IPS DF 6.9 (cell line): ENCODE measurements around the gene HOXD12.

Experiments
- DNase-seq: peaks from one replicate; pipeline ENCODE4 v3.0.0-alpha.2; 2013; ENCODE audit warnings: low read depth, low spot score
- H3K27ac ChIP-seq: one replicate; pipeline ENCODE4 v1.5.1; 2013; ENCODE audit warnings: low read length, control low read depth
- H3K27me3 ChIP-seq: 2 replicates; pipeline ENCODE4 v1.6.1; 2013; ENCODE audit warnings: mild to moderate bottlenecking, low read length; ENCODE audit not compliant: control insufficient read depth, insufficient read depth
- H3K36me3 ChIP-seq: 2 replicates; pipeline ENCODE4 v1.6.1; 2013; ENCODE audit warnings: low read length; ENCODE audit not compliant: control insufficient read depth, insufficient read depth
- H3K4me1 ChIP-seq: 2 replicates; pipeline ENCODE4 v1.6.1; 2013; ENCODE audit warnings: low read length; ENCODE audit not compliant: control insufficient read depth, insufficient read depth
- H3K4me3 ChIP-seq: 2 replicates; pipeline ENCODE4 v1.5.1; 2013; ENCODE audit warnings: mild to moderate bottlenecking, low read length
- H3K9me3 ChIP-seq: 2 replicates; pipeline ENCODE4 v1.6.1; 2013; ENCODE audit warnings: low read length, inconsistent platforms; ENCODE audit not compliant: control insufficient read depth, insufficient read depth
- WGBS: extraction: QIAGEN DNeasy Blood & Tissue Kit; methylation state at CpG from one replicate; pipeline ENCODE4 v1.1.7; 2013; ENCODE audit warnings: mixed read lengths, missing lambda C conversion rate; ENCODE audit not compliant: insufficient read length, insufficient coverage; 5-methylcytosine and 5-hydroxymethylcytosine counted together

HOXD12 gene

GRCh38 chr2:176094349-176094748 lies 5.2 kb upstream of the HOXD12 start:
- H3K4me1 ChIP-seq: peaks cover 5% of the 10 kb centered on the region; the same call in 1 of the 2 replicates
- no peaks in the 10 kb centered on the region for H3K9me3 ChIP-seq
- H3K27me3 ChIP-seq: peaks cover 70% of the 10 kb centered on the region
- H3K36me3 ChIP-seq: no peaks in the 10 kb centered on the region
- no peak overlapping the region for H3K27ac ChIP-seq
- no CpG with 5 or more reads among the region's 12 CpGs for WGBS
- DNase-seq: no peak
- no peak overlapping the region for H3K4me3 ChIP-seq

DNA sequence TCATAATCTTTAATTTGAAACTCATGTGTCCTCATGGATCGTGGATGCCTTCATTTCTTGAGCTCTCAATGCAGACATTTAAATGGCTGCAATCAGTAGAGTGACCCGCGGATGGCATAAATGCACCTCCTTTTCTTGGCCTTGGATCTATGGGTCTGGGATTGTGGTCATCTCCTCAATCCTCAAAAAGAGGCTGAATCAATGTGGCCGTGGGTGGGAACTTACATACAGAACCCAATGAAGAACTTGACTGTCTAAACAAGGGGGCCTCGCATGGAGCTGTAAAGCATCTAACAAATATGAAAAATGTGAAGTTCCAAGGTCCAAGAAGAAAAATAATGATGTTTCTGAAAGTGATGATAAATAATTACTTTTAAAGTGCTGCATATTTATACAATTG lies 4.2 kb upstream of the HOXD12 start:
- Histone ChIP-seq H3K36me3 (no peaks in the 10 kb centered on the region), H3K27me3 (peaks cover 70% of the 10 kb centered on the region), H3K4me3 (no peak overlapping the region), H3K27ac (no peak overlapping the region), H3K9me3 (no peaks in the 10 kb centered on the region), H3K4me1 (peaks cover 6% of the 10 kb centered on the region; the same call in 1 of the 2 replicates)
- WGBS: no CpG with 5 or more reads among the region's 5 CpGs
- no peak for DNase-seq

GRCh38 chr2:176096243-176096985 lies 3.2 kb upstream of the HOXD12 start:
- WGBS: no CpG with 5 or more reads among the region's 16 CpGs
- Histone ChIP-seq H3K9me3 (no peaks in the 10 kb centered on the region), H3K4me3 (no peak overlapping the region; the same call in 1 of the 2 replicates), H3K4me1 (peaks cover 6% of the 10 kb centered on the region; the same call in 1 of the 2 replicates), H3K27ac (no peak overlapping the region), H3K27me3 (peaks cover 71% of the 10 kb centered on the region), H3K36me3 (no peaks in the 10 kb centered on the region)
- DNase-seq: no peak

- WGBS: no CpG with 5 or more reads among the region's 45 CpGs
- Histone ChIP-seq H3K9me3 (no peaks in the 10 kb centered on the region), H3K4me1 (peaks cover 6% of the 10 kb centered on the region; the same call in 1 of the 2 replicates), H3K4me3 (no peak overlapping the region; the same call in 1 of the 2 replicates), H3K27ac (no peak overlapping the region), H3K27me3 (peaks cover 71% of the 10 kb centered on the region), H3K36me3 (no peaks in the 10 kb centered on the region)
- DNase-seq: peak; percentile 87
Measured at GRCh38 chr2:176096986-176097819, 2.4 kb upstream of the HOXD12 start.

GRCh38 chr2:176097820-176098365 lies 1.7 kb upstream of the HOXD12 start:
- Histone ChIP-seq H3K27me3 (peaks cover 78% of the 10 kb centered on the region), H3K27ac (no peak overlapping the region), H3K4me3 (no peak overlapping the region), H3K9me3 (no peaks in the 10 kb centered on the region), H3K36me3 (no peaks in the 10 kb centered on the region), H3K4me1 (peaks cover 6% of the 10 kb centered on the region; the same call in 1 of the 2 replicates)
- no peak for DNase-seq
- no CpG with 5 or more reads among the region's 18 CpGs for WGBS

DNA sequence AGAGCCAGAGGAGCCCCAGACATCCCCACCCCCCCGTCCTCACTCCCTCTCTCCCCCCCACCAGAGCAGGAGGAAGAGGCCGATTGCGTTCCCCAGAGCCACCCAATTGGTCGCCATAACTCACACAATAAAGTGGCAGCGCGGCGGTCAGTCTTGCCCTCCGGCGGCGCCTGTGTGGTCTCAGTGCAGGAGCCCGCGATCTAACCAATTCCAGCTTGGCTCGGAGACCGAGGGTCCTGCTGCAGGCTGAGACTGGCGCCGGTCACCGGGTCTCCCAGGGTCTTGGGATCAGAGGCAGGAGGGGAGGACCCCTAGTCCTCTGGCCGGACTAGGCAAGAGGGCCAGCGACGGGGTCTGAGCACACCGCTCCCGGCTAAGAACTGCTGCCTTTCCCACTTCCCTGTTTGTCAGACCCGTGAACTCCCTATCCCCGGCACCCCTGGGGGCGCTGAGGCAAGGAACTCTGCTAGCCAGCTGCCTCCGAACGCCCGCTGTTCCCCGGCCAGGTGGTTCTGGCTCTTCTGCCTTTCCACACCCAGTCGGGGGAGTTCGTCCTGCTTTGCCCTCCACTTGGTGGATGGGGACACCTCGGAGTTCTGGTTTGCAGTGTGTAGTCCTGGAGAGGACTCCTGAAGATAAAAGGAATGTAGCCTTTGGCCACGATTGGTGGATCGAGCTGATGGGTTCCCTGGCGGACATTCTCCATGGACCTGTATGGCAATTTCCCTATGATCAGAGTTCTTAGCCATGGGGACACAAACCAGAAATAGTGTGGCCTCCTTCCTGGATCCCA lies 1.0 kb upstream of the HOXD12 start:
- H3K27ac ChIP-seq: no peak overlapping the region
- H3K27me3 ChIP-seq: peaks cover 79% of the 10 kb centered on the region
- no peak overlapping the region for H3K4me3 ChIP-seq
- no peaks in the 10 kb centered on the region for H3K9me3 ChIP-seq
- WGBS: no CpG with 5 or more reads among the region's 35 CpGs
- H3K4me1 ChIP-seq: peaks cover 3% of the 10 kb centered on the region; the same call in 1 of the 2 replicates
- DNase-seq: no peak
- H3K36me3 ChIP-seq: no peaks in the 10 kb centered on the region

DNA sequence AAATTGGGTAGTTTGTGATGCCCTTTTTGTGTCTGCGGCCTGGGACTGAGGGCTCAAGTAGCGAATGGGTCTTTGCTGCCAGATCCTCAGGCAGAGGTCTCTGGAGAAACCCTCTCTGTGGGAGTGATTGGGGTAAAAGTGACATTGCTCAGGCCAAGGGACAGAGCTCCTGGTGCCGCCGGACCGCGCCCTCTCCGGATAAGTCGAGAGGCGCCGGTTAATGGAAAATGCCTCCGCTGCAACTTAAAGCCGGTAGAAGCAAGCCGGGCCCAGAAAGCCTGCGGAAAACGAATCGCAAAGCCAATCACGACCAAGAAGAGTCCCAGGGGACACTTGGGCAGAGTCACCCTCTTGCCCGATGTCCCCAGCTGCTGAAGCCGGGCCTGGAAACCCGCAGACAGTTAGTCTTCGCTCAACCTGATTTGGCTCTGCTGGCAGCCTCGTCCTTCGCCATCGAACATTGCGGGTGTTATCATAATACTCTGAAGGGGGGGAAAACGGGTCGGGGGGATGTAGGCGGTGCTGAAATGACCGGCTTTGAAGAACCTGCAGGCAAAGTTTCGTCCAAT lies 352 bp upstream of the HOXD12 start:
- Histone ChIP-seq H3K4me1 (peaks cover 3% of the 10 kb centered on the region; the same call in 1 of the 2 replicates), H3K4me3 (no peak overlapping the region), H3K36me3 (no peaks in the 10 kb centered on the region; the same call in 1 of the 2 replicates), H3K27ac (no peak overlapping the region), H3K27me3 (peaks cover 79% of the 10 kb centered on the region), H3K9me3 (no peaks in the 10 kb centered on the region)
- no peak for DNase-seq
- no CpG with 5 or more reads among the region's 30 CpGs for WGBS

DNA sequence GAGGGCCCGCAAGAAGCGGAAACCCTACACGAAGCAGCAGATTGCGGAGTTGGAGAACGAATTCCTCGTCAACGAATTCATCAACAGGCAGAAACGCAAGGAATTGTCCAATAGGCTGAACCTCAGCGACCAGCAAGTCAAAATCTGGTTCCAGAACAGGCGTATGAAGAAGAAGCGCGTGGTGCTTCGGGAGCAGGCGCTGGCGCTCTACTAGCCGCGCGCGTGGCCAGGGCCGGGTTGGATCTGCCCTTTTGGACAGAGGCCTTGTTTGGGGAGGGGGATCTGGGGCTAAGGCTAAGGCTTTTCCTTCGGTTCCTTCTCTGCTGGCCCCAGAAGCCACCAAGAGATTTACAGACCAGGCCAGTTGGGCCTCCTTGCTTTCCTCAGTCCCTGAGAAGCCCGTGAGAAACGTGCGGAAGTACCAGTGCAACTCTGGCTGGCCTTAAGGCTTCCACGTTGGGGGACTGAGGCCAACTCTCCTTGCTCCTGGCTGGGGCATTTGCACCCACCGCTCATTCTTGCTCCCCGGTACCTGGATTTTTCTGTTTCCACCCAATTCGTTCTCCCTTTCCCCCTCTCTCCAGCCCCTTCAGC lies 1.0 kb downstream of the HOXD12 start:
- no CpG with 5 or more reads among the region's 28 CpGs for WGBS
- H3K27me3 ChIP-seq: peaks cover 80% of the 10 kb centered on the region
- peaks cover 5% of the 10 kb centered on the region for H3K4me1 ChIP-seq
- H3K36me3 ChIP-seq: no peaks in the 10 kb centered on the region; the same call in 1 of the 2 replicates
- H3K27ac ChIP-seq: no peak overlapping the region
- no peaks in the 10 kb centered on the region for H3K9me3 ChIP-seq
- no peak for DNase-seq
- H3K4me3 ChIP-seq: no peak overlapping the region

- Histone ChIP-seq H3K9me3 (no peaks in the 10 kb centered on the region), H3K27me3 (peaks cover 87% of the 10 kb centered on the region), H3K27ac (no peak overlapping the region), H3K36me3 (no peaks in the 10 kb centered on the region; the same call in 1 of the 2 replicates), H3K4me3 (no peak overlapping the region), H3K4me1 (peaks cover 5% of the 10 kb centered on the region)
- DNase-seq: no peak
- WGBS: no CpG with 5 or more reads among the region's 2 CpGs
Measured at GRCh38 chr2:176101216-176101830, 1.7 kb downstream of the HOXD12 start.
